Large intestine (tissue), 3 donors: ENCODE data around the gene LACTB. TPM values are rescaled to one million over a fixed set of nuclear protein-coding genes. Genes with fewer than 3 reads are reported as not detected.

Source experiments
- DNase-seq, 2 donors: peaks; one replicate each; pipeline versions ENCODE4 v3.0.0 to v3.0.0-alpha.2; 2013
- H3K27ac ChIP-seq: one replicate; pipeline ENCODE4 v1.5.1; 2013; ENCODE audit warnings: low read length
- H3K27me3 ChIP-seq: 2 replicates; pipeline ENCODE4 v1.6.1; 2013; ENCODE audit warnings: low read length; ENCODE audit not compliant: control insufficient read depth, insufficient read depth
- H3K36me3 ChIP-seq: 2 replicates; pipeline ENCODE4 v1.6.1; 2013; ENCODE audit warnings: low read length; ENCODE audit not compliant: control insufficient read depth, insufficient read depth
- H3K4me1 ChIP-seq: one replicate; pipeline ENCODE4 v1.6.1; 2013; ENCODE audit warnings: low read length; ENCODE audit not compliant: control insufficient read depth, insufficient read depth
- H3K4me3 ChIP-seq: one replicate; pipeline ENCODE4 v1.5.1; 2013; ENCODE audit warnings: low read length
- H3K9me3 ChIP-seq: one replicate; pipeline ENCODE4 v1.6.1; 2013; ENCODE audit warnings: mild to moderate bottlenecking, low read depth, low read length, moderate library complexity; ENCODE audit not compliant: control insufficient read depth
- WGBS: methylation state at CpG from one replicate; pipeline ENCODE4 v1.1.5; 2013; ENCODE audit warnings: low lambda C conversion rate; ENCODE audit not compliant: insufficient coverage; 5-methylcytosine and 5-hydroxymethylcytosine counted together
- polyA plus RNA-seq: library from polyadenylated mRNA; unstranded; fragments of 120-200 nt; gene quantifications from one replicate; pipeline ENCODE4 v1.2.1, GENCODE V29; 2013

Gene LACTB
- polyA plus RNA-seq, 1 donor: 18.4 TPM

GRCh38 chr15:63146684-63147083 lies 25.0 kb downstream of the LACTB start:
- H3K36me3 ChIP-seq: peaks cover 10% of the 10 kb centered on the region
- peak in 1 of 2 donors; percentile 17 for DNase-seq
- no CpG with 5 or more reads among the region's 3 CpGs for WGBS

GRCh38 chr15:63151665-63152064 lies 30.0 kb downstream of the LACTB start:
- Histone ChIP-seq H3K4me1 (no peaks in the 10 kb centered on the region), H3K27me3 (no peaks in the 10 kb centered on the region), H3K27ac (no peak overlapping the region), H3K4me3 (no peak overlapping the region), H3K9me3 (no peaks in the 10 kb centered on the region), H3K36me3 (peaks cover 21% of the 10 kb centered on the region)
- no CpG with 5 or more reads among the region's 1 CpG for WGBS
- no peak for DNase-seq

More at GRCh38 chr15:63146684-63147083, 25.0 kb downstream of the LACTB start:
- Histone ChIP-seq H3K4me3 (no peak overlapping the region), H3K27ac (no peak overlapping the region), H3K27me3 (no peaks in the 10 kb centered on the region), H3K4me1 (no peaks in the 10 kb centered on the region), H3K9me3 (no peaks in the 10 kb centered on the region)

GRCh38 chr15:63155486-63155885 lies 33.8 kb downstream of the LACTB start:
- H3K27me3 ChIP-seq: no peaks in the 10 kb centered on the region
- peaks cover 14% of the 10 kb centered on the region for H3K36me3 ChIP-seq
- WGBS: 67% methylated on average over 3 of the region's 3 CpGs
- peak overlapping the region; percentile 76 for H3K4me3 ChIP-seq
- H3K9me3 ChIP-seq: no peaks in the 10 kb centered on the region
- no peak for DNase-seq
- H3K4me1 ChIP-seq: no peaks in the 10 kb centered on the region
- H3K27ac ChIP-seq: peak overlapping the region; percentile 94

DNA sequence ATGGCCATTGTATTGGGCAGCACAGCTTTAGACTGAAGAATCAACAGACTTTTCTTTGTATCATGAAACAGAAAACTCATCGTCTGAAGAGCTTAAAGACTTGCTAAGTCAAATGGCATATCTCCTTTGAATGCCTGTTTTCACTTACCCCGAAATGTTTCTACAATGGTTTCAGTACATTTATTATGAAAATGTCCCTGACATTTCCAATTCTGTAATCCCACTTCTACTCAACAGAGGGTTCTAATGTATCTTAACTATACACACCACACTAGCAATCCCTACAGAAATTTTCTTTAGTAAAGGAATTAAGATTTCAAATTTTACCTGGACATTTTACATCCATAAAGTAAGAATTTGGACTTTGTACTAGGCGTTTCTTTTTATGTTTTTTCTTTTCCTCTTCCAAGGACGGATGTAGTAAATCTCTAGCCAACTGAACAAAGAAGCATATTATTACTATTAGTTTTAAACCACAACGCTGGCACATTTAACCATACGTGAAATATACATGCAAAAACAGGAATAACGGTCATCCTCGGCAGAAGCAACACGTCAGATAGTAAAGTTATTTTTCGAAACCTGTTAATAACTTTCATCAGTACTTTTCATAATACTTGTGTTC lies 34.5 kb downstream of the LACTB start:
- Histone ChIP-seq H3K4me3 (peak overlapping the region; percentile 76), H3K4me1 (no peaks in the 10 kb centered on the region), H3K27ac (peak overlapping the region; percentile 94), H3K36me3 (peaks cover 14% of the 10 kb centered on the region), H3K27me3 (no peaks in the 10 kb centered on the region), H3K9me3 (no peaks in the 10 kb centered on the region)
- DNase-seq: no peak
- WGBS: 18% methylated on average over 4 of the region's 10 CpGs

GRCh38 chr15:63156755-63157117 lies 35.1 kb downstream of the LACTB start:
- WGBS: 0% methylated on average over 3 of the region's 16 CpGs

GRCh38 chr15:63157118-63157843 lies 35.6 kb downstream of the LACTB start, which contains the start of gene RPS27L:
Gene RPS27L (minus strand): TSS chr15:63157477. CDS start chr15:63157405, 72 bp downstream.
- Histone ChIP-seq H3K27me3 (no peaks in the 10 kb centered on the region), H3K27ac (peak within 1 kb of the TSS; percentile 94), H3K36me3 (peaks cover 10% of the 10 kb centered on the region), H3K9me3 (no peaks in the 10 kb centered on the region), H3K4me3 (peak within 1 kb of the TSS; percentile 76), H3K4me1 (no peaks in the 10 kb centered on the region)
- WGBS: no CpG with 5 or more reads among the region's 60 CpGs
- peak; percentile 89 to 96 for DNase-seq

More at GRCh38 chr15:63156755-63157117, 35.1 kb downstream of the LACTB start:
- Histone ChIP-seq H3K9me3 (no peaks in the 10 kb centered on the region), H3K27ac (peak overlapping the region; percentile 94), H3K4me3 (peak overlapping the region; percentile 76), H3K36me3 (peaks cover 14% of the 10 kb centered on the region), H3K27me3 (no peaks in the 10 kb centered on the region), H3K4me1 (no peaks in the 10 kb centered on the region)
- DNase-seq: peak; percentile 69 to 84

DNA sequence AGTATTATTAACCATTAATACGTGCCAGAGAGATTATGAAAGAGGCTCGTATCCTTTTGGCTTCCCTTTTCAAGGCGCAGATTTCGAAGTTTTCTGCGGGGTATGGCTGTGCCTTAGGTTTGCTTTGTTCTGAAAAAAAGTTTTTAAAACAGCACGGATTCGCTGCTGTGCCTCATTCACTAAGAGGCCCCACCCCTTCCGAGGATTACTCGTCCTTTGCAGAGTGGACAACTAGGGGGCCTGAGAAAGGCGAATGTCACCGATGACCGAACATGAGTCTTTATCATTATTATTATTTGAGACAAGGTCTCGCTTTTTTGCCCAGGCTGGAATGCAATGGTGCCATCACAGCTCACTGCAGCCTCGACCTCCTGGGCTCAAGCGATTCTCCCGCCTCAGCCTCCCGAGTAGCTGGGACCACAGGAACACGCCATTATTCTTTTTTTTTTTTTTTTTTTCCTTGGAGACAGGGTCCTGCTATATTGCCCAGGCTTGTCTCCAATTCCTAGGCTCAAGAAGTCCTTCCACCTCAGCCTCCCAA lies 36.3 kb downstream of the LACTB start:
- peak; percentile 45 to 75 for DNase-seq
- Histone ChIP-seq H3K4me3 (peak overlapping the region; percentile 76), H3K9me3 (no peaks in the 10 kb centered on the region), H3K27ac (peak overlapping the region; percentile 94), H3K4me1 (no peaks in the 10 kb centered on the region), H3K27me3 (no peaks in the 10 kb centered on the region), H3K36me3 (peaks cover 6% of the 10 kb centered on the region)
- 0% methylated on average over 2 of the region's 18 CpGs for WGBS

GRCh38 chr15:63160638-63161037 lies 39.0 kb downstream of the LACTB start:
- no peak overlapping the region for H3K4me3 ChIP-seq
- H3K4me1 ChIP-seq: no peaks in the 10 kb centered on the region
- DNase-seq: no peak
- no peaks in the 10 kb centered on the region for H3K9me3 ChIP-seq
- no peak overlapping the region for H3K27ac ChIP-seq
- H3K36me3 ChIP-seq: no peaks in the 10 kb centered on the region
- H3K27me3 ChIP-seq: no peaks in the 10 kb centered on the region

DNA sequence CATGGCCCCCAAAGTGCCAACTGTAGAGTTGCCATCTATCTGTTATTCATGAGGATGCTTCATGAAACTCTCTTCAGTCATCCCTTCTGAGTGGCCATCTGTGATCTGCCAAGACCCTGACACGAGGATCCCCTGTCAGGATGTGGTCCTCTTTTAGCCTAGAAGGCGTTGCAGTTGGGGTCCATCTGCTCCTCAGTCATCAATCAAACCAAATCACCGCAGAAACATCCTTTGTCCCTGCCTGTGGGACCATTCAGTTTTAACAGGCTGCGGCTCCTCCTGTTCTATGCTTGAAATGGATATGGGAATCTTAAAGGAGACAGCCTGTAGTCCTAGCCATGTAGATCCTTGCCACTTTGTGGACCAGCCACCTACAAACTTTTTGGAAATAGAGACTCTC lies 41.6 kb downstream of the LACTB start:
- no CpG with 5 or more reads among the region's 4 CpGs for WGBS

DNA sequence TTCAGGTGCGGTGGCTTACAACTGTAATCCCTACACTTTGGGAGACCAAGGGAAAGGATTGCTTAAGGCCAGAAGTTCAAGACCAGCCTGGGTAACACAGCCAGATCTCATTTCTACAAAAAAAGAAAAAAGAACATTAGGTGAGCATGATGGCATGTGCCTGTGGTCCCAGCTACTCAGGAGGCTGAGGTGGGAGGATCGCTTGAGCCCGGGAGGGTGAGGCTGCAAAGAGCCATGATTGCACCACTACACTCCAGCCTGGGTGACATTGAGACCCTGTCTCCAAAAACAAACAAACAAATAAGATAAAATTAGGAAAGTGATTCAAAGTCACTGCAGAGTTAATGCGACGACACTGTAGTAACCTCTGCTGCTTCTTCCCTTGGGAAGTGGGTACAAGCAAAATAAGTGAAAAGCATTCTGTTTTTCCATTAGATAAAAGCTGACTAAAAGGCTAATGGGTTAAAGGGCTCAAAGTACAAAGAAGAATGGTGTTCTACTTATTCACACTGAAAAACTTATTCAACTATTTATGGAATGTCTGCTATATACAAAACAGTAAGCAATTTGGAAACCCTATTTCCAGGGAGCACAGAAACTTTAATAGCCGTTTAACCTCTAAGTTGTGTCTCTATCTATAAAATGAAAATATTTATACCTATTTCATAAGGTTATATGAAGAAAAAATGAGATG lies 43.7 kb downstream of the LACTB start:
- H3K36me3 ChIP-seq: no peaks in the 10 kb centered on the region
- WGBS: 93% methylated on average over 3 of the region's 6 CpGs
- DNase-seq: no peak

More for the DNA sequence above, 41.6 kb downstream of the LACTB start:
- Histone ChIP-seq H3K9me3 (no peaks in the 10 kb centered on the region), H3K27ac (no peak overlapping the region), H3K27me3 (no peaks in the 10 kb centered on the region), H3K4me3 (no peak overlapping the region), H3K36me3 (no peaks in the 10 kb centered on the region), H3K4me1 (no peaks in the 10 kb centered on the region)
- DNase-seq: no peak

More for the DNA sequence above, 43.7 kb downstream of the LACTB start:
- Histone ChIP-seq H3K4me3 (no peak overlapping the region), H3K27ac (no peak overlapping the region), H3K27me3 (no peaks in the 10 kb centered on the region), H3K4me1 (no peaks in the 10 kb centered on the region), H3K9me3 (no peaks in the 10 kb centered on the region)
